ENCODE measurements around the gene CLPSL1. TPM values are rescaled to one million over a fixed set of nuclear protein-coding genes. Genes with fewer than 3 reads are reported as not detected.

Gene CLPSL1
- total RNA-seq, 1 experiment from 2014 or later = not detected

GRCh38 chr6:35769211-35769610 lies 11.6 kb upstream of the CLPSL1 start:
- no peak for DNase-seq (ENCODE audit: unreplicated experiment)
- peaks cover 23% of the 10 kb centered on the region for H3K27me3 Mint-ChIP-seq (ENCODE audit: insufficient read depth, unreplicated experiment)
- intact Hi-C loops (cut with micrococcal nuclease) = no loop called here
- H3K27ac Mint-ChIP-seq (ENCODE audit: low read depth, unreplicated experiment) = no peak overlapping the region
- TF ChIP-seq CTCF (IDR thresholded peaks at IDR 0.05; ENCODE audit: unreplicated experiment) = no peak
- ChIA-PET POLR2A (interaction anchor here (0.6 to 0.8 kb wide), 2 partner anchors 13 to 199 kb away, joined by 3 read pairs; no protein-coding TSS in a partner anchor), CTCF (interaction anchor here (0.7 to 1.1 kb wide), 2 partner anchors 9 to 10 kb away, joined by 3 read pairs; no protein-coding TSS in a partner anchor)
- no peaks in the 10 kb centered on the region for H3K4me1 Mint-ChIP-seq (ENCODE audit: insufficient read depth, unreplicated experiment)
- no peaks in the 10 kb centered on the region for H3K36me3 Mint-ChIP-seq (ENCODE audit: insufficient read depth, unreplicated experiment)
- no TSS peak for BruUV-seq (replicated peaks)
- no peak overlapping the region for H3K4me3 Mint-ChIP-seq (ENCODE audit: unreplicated experiment)
- no peaks in the 10 kb centered on the region for H3K9me3 Mint-ChIP-seq (ENCODE audit: unreplicated experiment)

GRCh38 chr6:35771343-35771627 lies 9.5 kb upstream of the CLPSL1 start:
- no peaks in the 10 kb centered on the region for H3K36me3 Mint-ChIP-seq (ENCODE audit: insufficient read depth, unreplicated experiment)
- H3K4me1 Mint-ChIP-seq (ENCODE audit: insufficient read depth, unreplicated experiment) = no peaks in the 10 kb centered on the region
- H3K9me3 Mint-ChIP-seq (ENCODE audit: unreplicated experiment) = no peaks in the 10 kb centered on the region
- H3K4me3 Mint-ChIP-seq (ENCODE audit: unreplicated experiment) = no peak overlapping the region
- intact Hi-C loops (cut with micrococcal nuclease) = no loop called here
- no TSS peak for BruUV-seq (replicated peaks)
- no peak for TF ChIP-seq CTCF (IDR thresholded peaks at IDR 0.05; ENCODE audit: unreplicated experiment)
- POLR2A ChIA-PET = interaction anchor here (0.6 kb wide), 1 partner anchor 180 kb away, joined by 3 read pairs; no protein-coding TSS in a partner anchor
- DNase-seq (ENCODE audit: unreplicated experiment) = no peak
- no peak overlapping the region for H3K27ac Mint-ChIP-seq (ENCODE audit: low read depth, unreplicated experiment)
- CTCF ChIA-PET = interaction anchor here (1.7 kb wide), 1 partner anchor 34 kb away, joined by 4 read pairs; no protein-coding TSS in a partner anchor
- H3K27me3 Mint-ChIP-seq (ENCODE audit: insufficient read depth, unreplicated experiment) = peaks cover 8% of the 10 kb centered on the region

- Mint-ChIP-seq H3K4me3 (ENCODE audit: unreplicated experiment) (no peak overlapping the region), H3K4me1 (ENCODE audit: insufficient read depth, unreplicated experiment) (peaks cover 17% of the 10 kb centered on the region), H3K36me3 (ENCODE audit: insufficient read depth, unreplicated experiment) (no peaks in the 10 kb centered on the region), H3K27me3 (ENCODE audit: insufficient read depth, unreplicated experiment) (peaks cover 13% of the 10 kb centered on the region), H3K27ac (ENCODE audit: low read depth, unreplicated experiment) (no peak overlapping the region), H3K9me3 (ENCODE audit: unreplicated experiment) (no peaks in the 10 kb centered on the region)
- no TSS peak for BruUV-seq (replicated peaks)
- TF ChIP-seq CTCF (IDR thresholded peaks at IDR 0.05; ENCODE audit: unreplicated experiment) = no peak
- CTCF ChIA-PET = interaction anchor here (1.1 kb wide), 1 partner anchor 10 kb away, joined by 3 read pairs; no protein-coding TSS in a partner anchor
- intact Hi-C loops (cut with micrococcal nuclease) = no loop called here
- POLR2A ChIA-PET = no interaction called here
- DNase-seq (ENCODE audit: unreplicated experiment) = no peak
Measured at GRCh38 chr6:35774116-35774794, 6.6 kb upstream of the CLPSL1 start.

GRCh38 chr6:35775031-35775430 lies 5.8 kb upstream of the CLPSL1 start:
- Mint-ChIP-seq H3K27me3 (ENCODE audit: insufficient read depth, unreplicated experiment) (peaks cover 13% of the 10 kb centered on the region), H3K36me3 (ENCODE audit: insufficient read depth, unreplicated experiment) (no peaks in the 10 kb centered on the region), H3K27ac (ENCODE audit: low read depth, unreplicated experiment) (no peak overlapping the region), H3K4me1 (ENCODE audit: insufficient read depth, unreplicated experiment) (peaks cover 17% of the 10 kb centered on the region), H3K4me3 (ENCODE audit: unreplicated experiment) (no peak overlapping the region), H3K9me3 (ENCODE audit: unreplicated experiment) (no peaks in the 10 kb centered on the region)
- BruUV-seq (replicated peaks) = no TSS peak
- no peak for TF ChIP-seq CTCF (IDR thresholded peaks at IDR 0.05; ENCODE audit: unreplicated experiment)
- intact Hi-C loops (cut with micrococcal nuclease) = no loop called here
- POLR2A ChIA-PET = no interaction called here
- CTCF ChIA-PET = interaction anchor here (0.5 to 1.2 kb wide), 2 partner anchors 25 to 38 kb away, joined by 3 read pairs; no protein-coding TSS in a partner anchor
- no peak for DNase-seq (ENCODE audit: unreplicated experiment)

Measured in MCF 10A (cell line).